ENCODE data around the gene CAMTA1.

DNA sequence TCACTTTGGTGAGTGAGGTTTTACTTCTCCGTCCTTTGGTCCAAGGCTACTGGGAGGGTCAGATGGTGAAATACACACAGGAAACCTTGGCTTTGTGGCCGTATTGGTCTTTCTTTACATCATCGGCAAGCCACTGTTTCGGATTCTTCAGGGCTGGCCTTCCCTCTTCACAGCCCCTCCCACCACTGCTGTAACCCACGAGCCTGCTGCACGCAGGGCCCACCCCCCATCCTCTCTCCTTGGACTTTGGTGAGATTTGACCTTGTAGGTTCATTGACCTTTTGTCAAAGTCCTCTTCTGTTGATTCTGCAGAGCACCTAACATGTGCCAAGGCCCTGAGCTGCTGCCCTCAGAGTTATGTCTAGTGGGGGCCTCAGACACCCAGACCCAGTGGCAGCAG is 328.6 kb downstream of the CAMTA1 start:
- TF ChIP-seq, protein P1, sequence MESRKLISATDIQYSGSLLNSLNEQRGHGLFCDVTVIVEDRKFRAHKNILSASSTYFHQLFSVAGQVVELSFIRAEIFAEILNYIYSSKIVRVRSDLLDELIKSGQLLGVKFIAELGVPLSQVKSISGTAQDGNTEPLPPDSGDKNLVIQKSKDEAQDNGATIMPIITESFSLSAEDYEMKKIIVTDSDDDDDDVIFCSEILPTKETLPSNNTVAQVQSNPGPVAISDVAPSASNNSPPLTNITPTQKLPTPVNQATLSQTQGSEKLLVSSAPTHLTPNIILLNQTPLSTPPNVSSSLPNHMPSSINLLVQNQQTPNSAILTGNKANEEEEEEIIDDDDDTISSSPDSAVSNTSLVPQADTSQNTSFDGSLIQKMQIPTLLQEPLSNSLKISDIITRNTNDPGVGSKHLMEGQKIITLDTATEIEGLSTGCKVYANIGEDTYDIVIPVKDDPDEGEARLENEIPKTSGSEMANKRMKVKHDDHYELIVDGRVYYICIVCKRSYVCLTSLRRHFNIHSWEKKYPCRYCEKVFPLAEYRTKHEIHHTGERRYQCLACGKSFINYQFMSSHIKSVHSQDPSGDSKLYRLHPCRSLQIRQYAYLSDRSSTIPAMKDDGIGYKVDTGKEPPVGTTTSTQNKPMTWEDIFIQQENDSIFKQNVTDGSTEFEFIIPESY (IDR thresholded peaks at IDR 0.05; ENCODE audit: extremely low read depth, insufficient replicate concordance, low read length), result no peak
- TF ChIP-seq, protein P2, sequence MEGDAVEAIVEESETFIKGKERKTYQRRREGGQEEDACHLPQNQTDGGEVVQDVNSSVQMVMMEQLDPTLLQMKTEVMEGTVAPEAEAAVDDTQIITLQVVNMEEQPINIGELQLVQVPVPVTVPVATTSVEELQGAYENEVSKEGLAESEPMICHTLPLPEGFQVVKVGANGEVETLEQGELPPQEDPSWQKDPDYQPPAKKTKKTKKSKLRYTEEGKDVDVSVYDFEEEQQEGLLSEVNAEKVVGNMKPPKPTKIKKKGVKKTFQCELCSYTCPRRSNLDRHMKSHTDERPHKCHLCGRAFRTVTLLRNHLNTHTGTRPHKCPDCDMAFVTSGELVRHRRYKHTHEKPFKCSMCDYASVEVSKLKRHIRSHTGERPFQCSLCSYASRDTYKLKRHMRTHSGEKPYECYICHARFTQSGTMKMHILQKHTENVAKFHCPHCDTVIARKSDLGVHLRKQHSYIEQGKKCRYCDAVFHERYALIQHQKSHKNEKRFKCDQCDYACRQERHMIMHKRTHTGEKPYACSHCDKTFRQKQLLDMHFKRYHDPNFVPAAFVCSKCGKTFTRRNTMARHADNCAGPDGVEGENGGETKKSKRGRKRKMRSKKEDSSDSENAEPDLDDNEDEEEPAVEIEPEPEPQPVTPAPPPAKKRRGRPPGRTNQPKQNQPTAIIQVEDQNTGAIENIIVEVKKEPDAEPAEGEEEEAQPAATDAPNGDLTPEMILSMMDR (IDR thresholded peaks at IDR 0.05 in 2 of 3, conservative IDR thresholded peaks at IDR 0.05 in 1 of 3; ENCODE audit: borderline replicate concordance in 1 of 3, insufficient read depth in 1 of 3, low read depth in 2 of 3, low read length in 2 of 3), result no peak
- no peak for TF ChIP-seq POLR2AphosphoS5 (IDR thresholded peaks at IDR 0.05; ENCODE audit: low read depth, low read length)
- TF ChIP-seq POLR2A (IDR thresholded peaks at IDR 0.05; ENCODE audit: borderline replicate concordance, extremely low read depth, insufficient read depth, insufficient read length), result no peak
- no peak for TF ChIP-seq TCF7L2 (IDR thresholded peaks at IDR 0.05; ENCODE audit: borderline replicate concordance, extremely low read depth, insufficient read depth, insufficient read length)
- TF ChIP-seq ZFX (IDR thresholded peaks at IDR 0.05), result no peak
- TF ChIP-seq, protein P3, sequence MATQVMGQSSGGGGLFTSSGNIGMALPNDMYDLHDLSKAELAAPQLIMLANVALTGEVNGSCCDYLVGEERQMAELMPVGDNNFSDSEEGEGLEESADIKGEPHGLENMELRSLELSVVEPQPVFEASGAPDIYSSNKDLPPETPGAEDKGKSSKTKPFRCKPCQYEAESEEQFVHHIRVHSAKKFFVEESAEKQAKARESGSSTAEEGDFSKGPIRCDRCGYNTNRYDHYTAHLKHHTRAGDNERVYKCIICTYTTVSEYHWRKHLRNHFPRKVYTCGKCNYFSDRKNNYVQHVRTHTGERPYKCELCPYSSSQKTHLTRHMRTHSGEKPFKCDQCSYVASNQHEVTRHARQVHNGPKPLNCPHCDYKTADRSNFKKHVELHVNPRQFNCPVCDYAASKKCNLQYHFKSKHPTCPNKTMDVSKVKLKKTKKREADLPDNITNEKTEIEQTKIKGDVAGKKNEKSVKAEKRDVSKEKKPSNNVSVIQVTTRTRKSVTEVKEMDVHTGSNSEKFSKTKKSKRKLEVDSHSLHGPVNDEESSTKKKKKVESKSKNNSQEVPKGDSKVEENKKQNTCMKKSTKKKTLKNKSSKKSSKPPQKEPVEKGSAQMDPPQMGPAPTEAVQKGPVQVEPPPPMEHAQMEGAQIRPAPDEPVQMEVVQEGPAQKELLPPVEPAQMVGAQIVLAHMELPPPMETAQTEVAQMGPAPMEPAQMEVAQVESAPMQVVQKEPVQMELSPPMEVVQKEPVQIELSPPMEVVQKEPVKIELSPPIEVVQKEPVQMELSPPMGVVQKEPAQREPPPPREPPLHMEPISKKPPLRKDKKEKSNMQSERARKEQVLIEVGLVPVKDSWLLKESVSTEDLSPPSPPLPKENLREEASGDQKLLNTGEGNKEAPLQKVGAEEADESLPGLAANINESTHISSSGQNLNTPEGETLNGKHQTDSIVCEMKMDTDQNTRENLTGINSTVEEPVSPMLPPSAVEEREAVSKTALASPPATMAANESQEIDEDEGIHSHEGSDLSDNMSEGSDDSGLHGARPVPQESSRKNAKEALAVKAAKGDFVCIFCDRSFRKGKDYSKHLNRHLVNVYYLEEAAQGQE (IDR thresholded peaks at IDR 0.05; ENCODE audit: low read depth), result no peak
- TF ChIP-seq RAD21 (IDR thresholded peaks at IDR 0.05; ENCODE audit: low read depth), result no peak
- no peak for TF ChIP-seq CBX3 (IDR thresholded peaks at IDR 0.05; ENCODE audit: low read depth)
- no peak for TF ChIP-seq SP1 (IDR thresholded peaks at IDR 0.05; ENCODE audit: low read depth)
- TF ChIP-seq FOSL1 (IDR thresholded peaks at IDR 0.05; ENCODE audit: low read depth), result no peak
- TF ChIP-seq, protein P4, sequence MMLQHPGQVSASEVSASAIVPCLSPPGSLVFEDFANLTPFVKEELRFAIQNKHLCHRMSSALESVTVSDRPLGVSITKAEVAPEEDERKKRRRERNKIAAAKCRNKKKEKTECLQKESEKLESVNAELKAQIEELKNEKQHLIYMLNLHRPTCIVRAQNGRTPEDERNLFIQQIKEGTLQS (IDR thresholded peaks at IDR 0.05), result no peak

All from HCT116 (cell line).